Measurements from ENCODE around the gene CDK2AP2. TPM values are rescaled to one million over a fixed set of nuclear protein-coding genes. Genes with fewer than 3 reads are reported as not detected.
"Not testable (repeated sequence)": the region's sequence is repeated elsewhere in the genome, so short reads cannot be mapped to it uniquely, and the experiment has no call there.

CDK2AP2 gene
- total RNA-seq, 2 experiments from 2014 or later: 95.2 to 104 TPM

- CTCF ChIA-PET: interaction anchor here (1.0 to 3.3 kb wide), 14 partner anchors 11 to 111 kb away, joined by 3 to 21 read pairs (median 6); partner anchors contain the start of genes AIP, CDK2AP2, PPP1CA and PTPRCAP
- ATAC-seq (peak; percentile 1), DNase-seq (no peak)
- Mint-ChIP-seq H3K4me1 (peaks cover 31% of the 10 kb centered on the region), H3K9me3 (ENCODE audit: low read depth) (no peaks in the 10 kb centered on the region), H3K36me3 (peaks cover 1% of the 10 kb centered on the region), H3K4me3 (peak overlapping the region; percentile 83), H3K27me3 (no peaks in the 10 kb centered on the region), H3K27ac (peak overlapping the region; percentile 79)
Observed at GRCh38 chr11:67468456-67468758, 39.6 kb downstream of the CDK2AP2 start.

DNA sequence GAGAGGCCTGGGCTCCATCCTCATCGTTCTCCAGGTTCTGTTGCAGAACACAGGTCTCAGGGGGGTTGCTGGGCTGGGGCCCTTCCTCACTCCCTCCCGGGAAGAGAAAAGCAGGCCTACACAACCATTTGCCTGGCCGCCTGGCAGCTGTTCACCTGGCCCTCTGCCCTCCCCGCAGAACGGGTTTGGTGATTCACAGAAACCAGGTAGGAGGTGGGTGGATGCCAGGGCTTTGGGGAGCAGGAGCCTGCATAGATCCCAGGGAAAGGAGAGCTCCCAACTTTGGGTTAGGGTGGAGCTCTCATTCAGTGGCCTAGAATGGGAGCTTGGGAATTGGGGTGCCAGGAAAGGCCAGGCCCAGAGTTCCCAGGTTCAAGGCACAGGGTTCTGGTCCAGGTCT is 39.9 kb downstream of the CDK2AP2 start:
- peaks cover 31% of the 10 kb centered on the region for H3K4me1 Mint-ChIP-seq
- peak overlapping the region; percentile 79 for H3K27ac Mint-ChIP-seq
- no peaks in the 10 kb centered on the region for H3K27me3 Mint-ChIP-seq
- peak overlapping the region; percentile 83 for H3K4me3 Mint-ChIP-seq
- DNase-seq (no peak), ATAC-seq (no peak)
- H3K36me3 Mint-ChIP-seq: peaks cover 1% of the 10 kb centered on the region
- CTCF ChIA-PET: interaction anchor here (0.9 to 3.3 kb wide), 15 partner anchors 10 to 111 kb away, joined by 3 to 21 read pairs (median 6); partner anchors contain the start of genes AIP, CDK2AP2, CORO1B and PPP1CA
- H3K9me3 Mint-ChIP-seq (ENCODE audit: low read depth): no peaks in the 10 kb centered on the region

DNA sequence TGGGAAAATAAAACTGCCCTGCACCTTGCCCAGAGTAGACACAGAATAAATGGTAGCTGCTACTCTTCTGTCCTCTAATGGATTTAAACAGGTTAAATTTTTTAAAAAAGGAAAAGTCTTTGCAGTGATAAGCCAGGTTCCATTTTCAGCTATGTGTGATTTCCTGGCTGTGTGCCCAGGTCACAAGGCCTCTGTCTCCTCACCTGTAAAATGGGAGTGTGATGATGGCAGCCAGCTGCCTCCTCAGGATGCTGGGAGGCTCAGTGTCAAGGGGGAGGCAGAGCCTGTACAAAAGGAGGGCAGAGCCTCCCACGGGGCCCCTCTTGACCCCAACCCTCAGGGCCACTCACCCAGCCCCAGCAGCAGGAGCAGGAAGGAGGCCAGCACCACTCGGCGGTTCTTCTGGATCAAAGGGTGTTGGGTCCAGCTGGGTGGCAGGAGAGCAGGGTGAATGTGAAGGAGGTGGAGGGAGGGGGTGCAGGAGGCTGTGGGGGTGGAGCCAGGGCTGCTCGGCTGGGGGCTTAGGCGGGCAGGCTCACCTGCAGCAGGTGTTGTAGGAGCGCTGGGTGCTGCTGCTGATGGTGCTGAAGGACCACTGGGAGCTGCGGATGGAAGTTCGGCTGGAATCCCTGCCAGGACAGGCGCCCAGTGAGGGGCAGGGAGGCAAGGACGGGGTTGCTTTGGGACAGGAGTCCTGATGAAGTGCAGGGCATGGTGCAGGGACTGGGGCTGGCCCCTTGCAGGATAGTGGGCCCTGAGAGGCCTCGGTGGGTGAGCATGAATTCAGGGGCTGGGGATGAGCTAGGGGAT is 40.8 kb downstream of the CDK2AP2 start:
- H3K4me3 Mint-ChIP-seq: peak overlapping the region; percentile 83
- DNase-seq (no peak), ATAC-seq (no peak)
- no peaks in the 10 kb centered on the region for H3K27me3 Mint-ChIP-seq
- H3K36me3 Mint-ChIP-seq: peaks cover 1% of the 10 kb centered on the region
- peak overlapping the region; percentile 61 for H3K27ac Mint-ChIP-seq
- no peaks in the 10 kb centered on the region for H3K9me3 Mint-ChIP-seq (ENCODE audit: low read depth)
- CTCF ChIA-PET: interaction anchor here (0.9 to 3.3 kb wide), 10 partner anchors 9 to 110 kb away, joined by 3 to 21 read pairs (median 8); partner anchors contain the start of genes AIP, CORO1B, PPP1CA and PTPRCAP
- peaks cover 31% of the 10 kb centered on the region for H3K4me1 Mint-ChIP-seq

- CTCF ChIA-PET: interaction anchor here (1.3 kb wide), 1 partner anchor 64 kb away, joined by 4 read pairs; the partner anchor contains the start of gene PPP1CA
- Mint-ChIP-seq H3K9me3 (ENCODE audit: low read depth) (no peaks in the 10 kb centered on the region), H3K36me3 (peaks cover 1% of the 10 kb centered on the region), H3K27me3 (no peaks in the 10 kb centered on the region), H3K4me1 (peaks cover 31% of the 10 kb centered on the region), H3K4me3 (no peak overlapping the region), H3K27ac (peak overlapping the region; percentile 19)
- no peak for DNase-seq
- ATAC-seq: no peak
Observed at GRCh38 chr11:67466367-67466766, 41.6 kb downstream of the CDK2AP2 start.

DNA sequence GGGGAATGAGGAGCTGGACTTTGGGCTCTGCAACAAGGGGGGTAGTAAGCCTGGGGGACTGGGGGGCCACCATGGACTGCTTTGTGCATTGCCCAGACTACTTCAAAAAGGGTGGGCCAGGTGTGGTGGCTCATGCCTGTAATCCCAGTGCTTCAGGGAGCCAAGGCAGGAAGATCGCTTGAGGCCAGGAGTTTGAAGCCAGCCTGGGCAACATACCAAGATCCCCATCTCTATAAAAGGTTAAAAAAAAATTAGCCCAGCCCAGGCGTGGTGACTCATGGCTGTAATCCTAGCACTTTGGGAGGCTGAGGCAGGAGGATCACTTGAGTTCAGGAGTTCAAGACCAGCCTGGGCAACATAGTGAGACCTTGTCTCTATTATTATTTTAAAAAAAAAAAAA is 42.4 kb downstream of the CDK2AP2 start:
- not testable (repeated sequence) for H3K36me3 Mint-ChIP-seq; ATAC-seq; DNase-seq; H3K27me3 Mint-ChIP-seq; H3K9me3 Mint-ChIP-seq (ENCODE audit: low read depth)
- H3K4me1 Mint-ChIP-seq: peaks cover 31% of the 10 kb centered on the region
- peak overlapping the region; percentile 87 for H3K27ac Mint-ChIP-seq
- CTCF ChIA-PET: interaction anchor here (1.0 to 2.4 kb wide), 4 partner anchors 18 to 63 kb away, joined by 3 to 10 read pairs (median 6); partner anchors contain the start of genes AIP and PPP1CA
- peak overlapping the region; percentile 84 for H3K4me3 Mint-ChIP-seq

DNA sequence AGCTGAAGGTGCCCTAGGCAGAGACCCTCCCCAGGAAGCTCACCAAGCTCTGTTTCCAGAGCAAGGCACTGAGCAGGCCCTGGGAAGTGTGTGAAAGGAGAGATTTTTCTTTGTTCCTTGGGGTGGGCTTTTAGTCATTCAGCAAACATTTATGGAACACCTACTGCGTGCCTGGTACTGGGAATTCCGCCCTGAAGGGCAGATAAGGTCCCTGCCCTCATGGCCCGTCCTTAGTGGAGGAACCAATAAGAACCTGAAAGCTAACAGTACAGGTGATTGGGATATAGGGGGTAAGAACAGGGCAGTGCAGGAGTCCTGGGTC is 42.8 kb downstream of the CDK2AP2 start:
- Mint-ChIP-seq H3K36me3 (peaks cover 1% of the 10 kb centered on the region), H3K4me1 (peaks cover 33% of the 10 kb centered on the region), H3K4me3 (peak overlapping the region; percentile 84), H3K27me3 (no peaks in the 10 kb centered on the region), H3K9me3 (ENCODE audit: low read depth) (no peaks in the 10 kb centered on the region), H3K27ac (peak overlapping the region; percentile 87)
- CTCF ChIA-PET: interaction anchor here (1.0 to 2.4 kb wide), 5 partner anchors 18 to 63 kb away, joined by 3 to 10 read pairs (median 4); partner anchors contain the start of genes AIP and PPP1CA
- no peak for ATAC-seq
- no peak for DNase-seq

DNA sequence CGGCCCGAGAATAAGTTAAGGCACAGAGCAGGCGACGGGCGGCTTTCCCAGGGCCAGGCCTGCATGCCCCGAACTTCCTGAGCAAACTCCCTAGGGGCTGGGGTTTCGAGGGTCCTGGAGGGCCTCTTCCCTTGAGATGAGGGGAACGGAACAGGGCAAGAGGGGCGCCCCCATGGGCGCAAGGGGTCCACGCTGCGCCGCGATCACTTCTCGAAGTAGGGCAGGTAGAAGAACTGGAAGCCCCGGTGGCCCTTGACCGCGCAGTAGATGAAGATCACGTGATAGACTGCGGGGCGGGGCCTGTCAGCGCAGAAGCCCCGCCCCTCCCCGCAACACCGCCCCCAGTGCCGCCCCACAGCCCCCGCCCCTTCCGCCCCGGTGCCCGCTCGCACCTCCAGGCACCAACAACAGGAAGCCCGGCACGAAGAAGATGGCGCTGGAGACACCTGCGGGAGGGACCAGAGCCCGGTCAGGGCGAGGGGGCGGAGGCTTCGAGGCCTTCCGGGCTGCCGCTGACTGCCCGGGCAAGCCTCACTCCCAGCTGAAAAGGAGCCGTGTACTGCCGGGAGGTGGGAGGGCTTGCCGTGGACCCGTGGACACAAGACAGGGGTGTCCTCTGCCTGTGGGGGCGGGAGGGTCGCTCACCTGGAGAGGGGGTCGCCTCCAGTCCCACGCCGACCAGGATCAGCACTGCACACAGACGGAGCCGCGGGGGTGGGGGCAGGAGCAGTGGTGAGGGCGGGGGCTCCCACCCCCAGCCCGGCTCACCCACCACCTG is 43.4 kb downstream of the CDK2AP2 start:
- DNase-seq: peak; percentile 96
- ATAC-seq: peak; percentile 83
- no peaks in the 10 kb centered on the region for H3K27me3 Mint-ChIP-seq
- no peaks in the 10 kb centered on the region for H3K9me3 Mint-ChIP-seq (ENCODE audit: low read depth)
- H3K4me1 Mint-ChIP-seq: peaks cover 35% of the 10 kb centered on the region
- CTCF ChIA-PET: interaction anchor here (1.0 to 2.4 kb wide), 6 partner anchors 19 to 82 kb away, joined by 3 to 10 read pairs (median 4); partner anchors contain the start of genes AIP and PPP1CA
- peak overlapping the region; percentile 84 for H3K4me3 Mint-ChIP-seq
- peaks cover 1% of the 10 kb centered on the region for H3K36me3 Mint-ChIP-seq
- peak overlapping the region; percentile 87 for H3K27ac Mint-ChIP-seq

GRCh38 chr11:67463680-67464410 is 44.1 kb downstream of the CDK2AP2 start:
- CTCF ChIA-PET: interaction anchor here (1.4 to 2.4 kb wide), 2 partner anchors 25 to 81 kb away, joined by 3 to 10 read pairs; no protein-coding TSS in a partner anchor
- no peak for ATAC-seq
- H3K4me1 Mint-ChIP-seq: peaks cover 31% of the 10 kb centered on the region

GRCh38 chr11:67463186-67463585 is 44.8 kb downstream of the CDK2AP2 start:
- Mint-ChIP-seq H3K9me3 (ENCODE audit: low read depth) (no peaks in the 10 kb centered on the region), H3K36me3 (peaks cover 1% of the 10 kb centered on the region), H3K27ac (no peak overlapping the region), H3K4me1 (peaks cover 27% of the 10 kb centered on the region), H3K4me3 (no peak overlapping the region), H3K27me3 (no peaks in the 10 kb centered on the region)
- DNase-seq: no peak
- ATAC-seq: no peak
- CTCF ChIA-PET: interaction anchor here (1.4 kb wide), 1 partner anchor 80 kb away, joined by 3 read pairs; no protein-coding TSS in a partner anchor

More at GRCh38 chr11:67463680-67464410, 44.1 kb downstream of the CDK2AP2 start:
- H3K36me3 Mint-ChIP-seq: peaks cover 1% of the 10 kb centered on the region
- DNase-seq: no peak
- no peaks in the 10 kb centered on the region for H3K9me3 Mint-ChIP-seq (ENCODE audit: low read depth)
- no peaks in the 10 kb centered on the region for H3K27me3 Mint-ChIP-seq
- H3K27ac Mint-ChIP-seq: peak overlapping the region; percentile 87
- H3K4me3 Mint-ChIP-seq: peak overlapping the region; percentile 84

- Mint-ChIP-seq H3K9me3 (ENCODE audit: low read depth) (no peaks in the 10 kb centered on the region), H3K4me1 (peaks cover 4% of the 10 kb centered on the region), H3K36me3 (no peaks in the 10 kb centered on the region), H3K27me3 (no peaks in the 10 kb centered on the region), H3K27ac (no peak overlapping the region), H3K4me3 (no peak overlapping the region)
- CTCF ChIA-PET: interaction anchor here (1.8 kb wide), 1 partner anchor 10 kb away, joined by 4 read pairs; no protein-coding TSS in a partner anchor
- no peak for ATAC-seq
- no peak for DNase-seq
Observed at GRCh38 chr11:67458266-67458665, 49.7 kb downstream of the CDK2AP2 start.

- Mint-ChIP-seq H3K27me3 (no peaks in the 10 kb centered on the region), H3K4me1 (peaks cover 4% of the 10 kb centered on the region), H3K9me3 (ENCODE audit: low read depth) (no peaks in the 10 kb centered on the region), H3K27ac (no peak overlapping the region), H3K36me3 (no peaks in the 10 kb centered on the region), H3K4me3 (no peak overlapping the region)
- DNase-seq (no peak), ATAC-seq (no peak)
- CTCF ChIA-PET: interaction anchor here (1.8 kb wide), 1 partner anchor 11 kb away, joined by 4 read pairs; no protein-coding TSS in a partner anchor
Observed at GRCh38 chr11:67457453-67457852, 50.5 kb downstream of the CDK2AP2 start.
